SK-N-MC (cell line): Measurements from ENCODE around the gene GMPR.
"Not testable (repeated sequence)": the region's sequence is repeated elsewhere in the genome, so short reads cannot be mapped to it uniquely, and the experiment has no call there.

ENCODE experiments used
- DNase-seq: peaks from one replicate; pipeline ENCODE4 v3.0.0-alpha.2; 2011; ENCODE audit warnings: low read depth, low spot score
- H3K27ac ChIP-seq: fragments of 200-600 bp; sonication (generic); 2 replicates; pipeline ENCODE4 v1.5.1; 2016; ENCODE audit warnings: mixed run types
- H3K36me3 ChIP-seq: fragments of 200-600 bp; sonication (generic); 2 replicates; pipeline ENCODE4 v1.6.1; 2017; ENCODE audit warnings: antibody characterized with exemption, low read length, mixed read lengths; ENCODE audit not compliant: insufficient read depth
- H3K4me3 ChIP-seq: fragments of 200-600 bp; sonication (generic); 2 replicates; pipeline ENCODE4 v1.5.1; 2016
- H3K9ac ChIP-seq: fragments of 200-600 bp; sonication (generic); 2 replicates; pipeline ENCODE4 v1.8.0; 2017; ENCODE audit warnings: mixed run types, mixed read lengths; ENCODE audit not compliant: insufficient read length
- H3K9me3 ChIP-seq: fragments of 200-600 bp; sonication (generic); 2 replicates; pipeline ENCODE4 v1.6.1; 2017; ENCODE audit warnings: low read depth, mild to moderate bottlenecking, antibody characterized with exemption, low read length, moderate library complexity, mixed read lengths
- EZH2 ChIP-seq: fragments of 200-600 bp; sonication (generic); IDR thresholded peaks from one replicate; pipeline ENCODE4 v1.6.1; 2017; ENCODE audit warnings: antibody characterized with exemption
- FOXP2 ChIP-seq: optimal IDR thresholded peaks from 2 replicates; pipeline ENCODE3; 2011; ENCODE audit warnings: mild to moderate bottlenecking, moderate library complexity; ENCODE audit not compliant: insufficient read depth; ENCODE audit errors: extremely low read length, control extremely low read depth
- POLR2AphosphoS5 ChIP-seq: IDR thresholded peaks from 2 replicates; pipeline ENCODE4 v1.6.1; 2012; ENCODE audit warnings: mild to moderate bottlenecking, low read depth, low read length, borderline replicate concordance

The GMPR gene

DNA sequence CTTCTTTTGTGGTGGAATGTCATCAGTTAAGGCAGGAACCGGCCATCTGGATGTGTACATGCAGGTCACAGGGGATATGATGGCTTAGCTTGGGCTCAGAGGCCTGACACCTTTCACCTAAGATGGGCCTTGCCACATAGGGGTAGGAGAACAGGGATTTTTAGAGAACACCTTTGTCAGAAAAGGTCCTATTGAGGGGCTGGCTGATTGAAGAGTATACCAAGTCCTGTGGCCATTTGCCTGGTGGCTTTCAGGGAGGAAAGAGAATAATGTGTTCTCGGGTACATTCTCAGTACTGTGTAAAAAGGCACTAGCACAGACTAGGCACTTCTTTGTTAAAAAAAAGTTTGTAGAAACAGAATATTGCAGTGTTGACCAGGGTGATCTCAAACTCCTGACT is 26.4 kb downstream of the GMPR start:
- H3K9ac ChIP-seq: no peak overlapping the region
- H3K36me3 ChIP-seq: no peaks in the 10 kb centered on the region
- no peaks in the 10 kb centered on the region for H3K9me3 ChIP-seq
- no peak overlapping the region for H3K27ac ChIP-seq
- TF ChIP-seq FOXP2 (no peak), EZH2 (no peak), POLR2AphosphoS5 (no peak)
- H3K4me3 ChIP-seq: no peak overlapping the region
- no peak for DNase-seq

- no peak for DNase-seq
- Histone ChIP-seq H3K9me3 (no peaks in the 10 kb centered on the region), H3K27ac (no peak overlapping the region)
Observed at GRCh38 chr6:16265351-16266341, 27.3 kb downstream of the GMPR start.

GRCh38 chr6:16267428-16268263 is 29.3 kb downstream of the GMPR start:
- no peak overlapping the region for H3K4me3 ChIP-seq
- no peak overlapping the region for H3K27ac ChIP-seq
- no peak for TF ChIP-seq EZH2
- no peak for TF ChIP-seq FOXP2
- TF ChIP-seq POLR2AphosphoS5: no peak
- H3K36me3 ChIP-seq: no peaks in the 10 kb centered on the region
- no peak overlapping the region for H3K9ac ChIP-seq
- H3K9me3 ChIP-seq: no peaks in the 10 kb centered on the region
- DNase-seq: no peak

More at GRCh38 chr6:16265351-16266341, 27.3 kb downstream of the GMPR start:
- Histone ChIP-seq H3K36me3 (no peaks in the 10 kb centered on the region), H3K4me3 (no peak overlapping the region), H3K9ac (no peak overlapping the region)
- TF ChIP-seq POLR2AphosphoS5 (no peak), FOXP2 (no peak), EZH2 (no peak)

DNA sequence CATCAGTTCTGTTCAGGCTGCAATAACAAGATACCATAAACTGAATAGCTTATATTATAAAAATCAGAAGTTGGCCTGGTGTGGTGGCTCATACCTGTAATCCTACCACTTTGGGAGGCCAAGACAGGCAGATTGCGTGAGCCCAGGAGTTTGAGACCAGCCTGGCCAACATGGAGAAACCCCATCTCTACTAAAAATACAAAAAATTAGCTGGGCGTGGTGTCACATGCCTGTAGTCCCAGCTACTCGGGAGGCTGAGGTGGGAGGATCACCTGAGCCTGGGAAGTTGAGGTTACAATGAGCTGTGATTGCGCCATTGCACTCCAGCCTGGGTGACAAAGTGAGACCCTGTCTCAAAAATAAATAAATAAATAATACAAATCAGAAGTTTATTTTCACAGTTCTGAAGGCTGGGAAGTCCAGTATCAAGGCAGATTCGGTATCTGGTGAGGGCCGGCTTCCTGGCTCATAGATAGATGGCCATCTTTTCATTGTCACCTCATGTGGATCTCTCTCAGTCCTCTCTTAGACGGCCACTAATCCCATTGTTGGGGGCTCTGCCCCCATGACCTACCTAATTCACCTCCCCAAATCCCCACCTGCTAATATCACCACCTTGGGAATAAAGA is 31.2 kb downstream of the GMPR start:
- not testable (repeated sequence) for H3K9ac ChIP-seq, DNase-seq, H3K9me3 ChIP-seq, H3K27ac ChIP-seq, H3K36me3 ChIP-seq, H3K4me3 ChIP-seq

DNA sequence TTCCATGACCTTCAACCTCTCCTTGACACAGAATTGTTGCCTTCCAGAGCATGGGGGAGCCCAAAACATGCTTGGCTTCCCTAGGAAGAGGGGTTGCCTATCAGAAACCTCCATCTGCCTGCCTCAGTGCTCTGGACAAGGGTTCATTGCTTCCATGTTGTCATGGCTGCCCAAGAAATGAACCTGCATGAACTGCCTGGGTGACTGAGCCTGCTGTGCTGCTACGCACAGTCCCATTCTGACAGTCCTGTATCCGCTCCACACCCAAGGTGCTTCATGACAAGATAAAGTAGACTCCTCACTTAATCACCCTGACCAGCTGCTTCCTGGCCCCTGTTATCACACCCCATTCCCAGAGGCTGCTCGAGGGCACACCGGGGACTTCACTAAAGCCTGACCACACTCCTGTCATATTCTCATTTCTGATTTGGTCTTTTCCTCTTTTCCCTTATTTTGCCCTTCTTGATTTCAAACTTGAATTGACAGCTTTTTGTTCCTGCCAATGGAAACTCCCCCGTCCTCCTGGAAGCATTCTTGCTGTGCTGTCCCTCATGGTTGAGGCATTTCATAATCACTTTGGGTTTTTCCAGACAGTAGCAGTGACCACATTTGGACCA is 31.9 kb downstream of the GMPR start:
- TF ChIP-seq FOXP2: no peak
- no peak for TF ChIP-seq EZH2
- TF ChIP-seq POLR2AphosphoS5: no peak
- Histone ChIP-seq H3K4me3 (no peak overlapping the region), H3K36me3 (no peaks in the 10 kb centered on the region), H3K9ac (no peak overlapping the region), H3K9me3 (no peaks in the 10 kb centered on the region), H3K27ac (no peak overlapping the region)
- DNase-seq: no peak

GRCh38 chr6:16271428-16271827 is 33.0 kb downstream of the GMPR start:
- TF ChIP-seq EZH2 (no peak), POLR2AphosphoS5 (no peak), FOXP2 (no peak)
- Histone ChIP-seq H3K4me3 (no peak overlapping the region), H3K9ac (no peak overlapping the region), H3K36me3 (no peaks in the 10 kb centered on the region), H3K27ac (no peak overlapping the region), H3K9me3 (no peaks in the 10 kb centered on the region)
- no peak for DNase-seq

DNA sequence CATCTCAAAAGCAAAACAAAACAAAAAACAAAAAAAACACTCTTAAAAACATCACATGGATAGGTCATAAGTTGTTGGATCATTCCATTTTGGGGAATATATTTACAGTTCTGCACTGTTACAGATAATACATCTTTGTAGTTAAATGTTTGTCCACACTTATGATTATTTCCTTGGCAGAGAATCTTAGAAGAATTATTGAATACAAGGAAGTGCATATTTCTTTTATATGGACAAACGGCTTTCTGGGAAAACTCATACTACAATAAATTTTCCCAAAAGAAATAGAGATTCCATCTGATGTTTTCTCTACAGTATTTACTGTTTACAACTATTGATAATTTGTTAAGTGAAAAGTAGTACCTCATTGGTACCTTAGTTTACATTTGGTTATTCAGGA is 33.8 kb downstream of the GMPR start:
- Histone ChIP-seq H3K4me3 (no peak overlapping the region), H3K27ac (no peak overlapping the region), H3K9me3 (no peaks in the 10 kb centered on the region), H3K9ac (no peak overlapping the region), H3K36me3 (no peaks in the 10 kb centered on the region)
- no peak for DNase-seq
- TF ChIP-seq EZH2 (no peak), FOXP2 (no peak), POLR2AphosphoS5 (no peak)

DNA sequence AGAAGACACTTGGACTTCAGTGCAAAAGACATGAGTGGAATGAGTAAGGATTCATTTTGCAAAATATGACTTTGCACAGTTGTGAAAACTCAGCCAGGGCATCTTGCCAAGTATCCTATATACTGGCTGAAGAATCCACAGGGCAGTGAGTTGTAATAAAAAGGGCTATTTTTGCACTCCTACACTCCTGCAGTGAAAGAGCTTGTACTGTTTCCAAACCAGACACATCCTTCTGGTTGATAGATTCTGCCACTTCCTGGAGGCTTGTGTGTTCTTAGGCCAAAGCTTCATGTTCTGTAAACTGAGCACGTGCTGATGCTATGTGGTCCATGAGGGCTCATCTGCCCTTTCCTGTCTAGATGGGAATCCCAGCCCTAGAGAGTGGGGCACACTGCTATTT is 34.9 kb downstream of the GMPR start:
- Histone ChIP-seq H3K36me3 (no peaks in the 10 kb centered on the region), H3K27ac (no peak overlapping the region), H3K4me3 (no peak overlapping the region), H3K9ac (no peak overlapping the region), H3K9me3 (no peaks in the 10 kb centered on the region)
- DNase-seq: no peak
- TF ChIP-seq EZH2 (no peak), FOXP2 (no peak), POLR2AphosphoS5 (no peak)
